Parathyroid adenoma (tissue), 2 donors: ENCODE data around the gene PGM5.

Experiments used
- H2AFZ ChIP-seq: fragments of 300-600 bp; sonication (generic); one replicate; pipeline ENCODE4 v1.7.0; 2017; ENCODE audit warnings: antibody characterized with exemption, mild to moderate bottlenecking
- H3K27ac ChIP-seq: fragments of 300-600 bp; sonication (generic); one replicate; pipeline ENCODE4 v1.7.0; 2017
- H3K27me3 ChIP-seq: fragments of 300-600 bp; sonication (generic); one replicate; pipeline ENCODE4 v1.7.0; 2017; ENCODE audit warnings: low read length; ENCODE audit not compliant: control insufficient read depth, insufficient read depth
- H3K36me3 ChIP-seq: fragments of 300-600 bp; sonication (generic); one replicate; pipeline ENCODE4 v1.7.0; 2017; ENCODE audit warnings: low read length; ENCODE audit not compliant: control insufficient read depth, insufficient read depth
- H3K4me1 ChIP-seq: fragments of 300-600 bp; sonication (generic); one replicate; pipeline ENCODE4 v1.7.0; 2017; ENCODE audit warnings: control low read depth
- H3K4me2 ChIP-seq: fragments of 300-600 bp; sonication (generic); one replicate; pipeline ENCODE4 v1.7.0; 2017; ENCODE audit warnings: low read length
- H3K4me3 ChIP-seq: fragments of 300-600 bp; sonication (generic); one replicate; pipeline ENCODE4 v1.7.0; 2017; ENCODE audit warnings: low read depth, low read length
- H3K79me2 ChIP-seq: fragments of 300-600 bp; sonication (generic); one replicate; pipeline ENCODE4 v1.7.0; 2017; ENCODE audit warnings: control low read depth
- H3K9ac ChIP-seq: fragments of 300-600 bp; sonication (generic); one replicate; pipeline ENCODE4 v1.7.0; 2017; ENCODE audit warnings: mild to moderate bottlenecking
- H3K9me3 ChIP-seq: fragments of 300-600 bp; sonication (generic); one replicate; pipeline ENCODE4 v1.7.0; 2017; ENCODE audit warnings: low read length; ENCODE audit not compliant: control insufficient read depth
- CTCF ChIP-seq: fragments of 300-600 bp; sonication (generic); IDR thresholded peaks from one replicate; pipeline ENCODE4 v1.7.0; 2017; ENCODE audit warnings: antibody characterized with exemption, mild to moderate bottlenecking
- donor health status: primary hyperparathyroidism.

The PGM5 gene

GRCh38 chr9:68541568-68541967 lies 185.2 kb downstream of the PGM5 start:
- H3K4me2 ChIP-seq: no peak overlapping the region
- H3K27ac ChIP-seq: no peak overlapping the region
- H3K27me3 ChIP-seq: no peaks in the 10 kb centered on the region
- no peaks in the 10 kb centered on the region for H3K4me1 ChIP-seq
- H3K9me3 ChIP-seq: no peaks in the 10 kb centered on the region
- H3K36me3 ChIP-seq: no peaks in the 10 kb centered on the region
- H3K79me2 ChIP-seq: no peaks in the 10 kb centered on the region
- H3K9ac ChIP-seq: no peak overlapping the region
- no peak overlapping the region for H3K4me3 ChIP-seq
- no peak overlapping the region for H2AFZ ChIP-seq
- no peak for TF ChIP-seq CTCF

- Histone ChIP-seq H3K79me2 (no peaks in the 10 kb centered on the region), H3K9me3 (no peaks in the 10 kb centered on the region), H3K27me3 (no peaks in the 10 kb centered on the region), H3K4me2 (no peak overlapping the region), H3K4me3 (no peak overlapping the region), H3K4me1 (no peaks in the 10 kb centered on the region), H2AFZ (no peak overlapping the region), H3K9ac (no peak overlapping the region), H3K27ac (no peak overlapping the region), H3K36me3 (no peaks in the 10 kb centered on the region)
- TF ChIP-seq CTCF: no peak
Observed at GRCh38 chr9:68545033-68545705, 188.8 kb downstream of the PGM5 start.

GRCh38 chr9:68546596-68547390 lies 190.4 kb downstream of the PGM5 start:
- no peak overlapping the region for H3K4me2 ChIP-seq
- H3K27ac ChIP-seq: no peak overlapping the region
- no peak overlapping the region for H3K9ac ChIP-seq
- H3K79me2 ChIP-seq: no peaks in the 10 kb centered on the region
- no peaks in the 10 kb centered on the region for H3K9me3 ChIP-seq
- no peaks in the 10 kb centered on the region for H3K4me1 ChIP-seq
- peak overlapping the region; percentile 33 for H2AFZ ChIP-seq
- no peaks in the 10 kb centered on the region for H3K27me3 ChIP-seq
- H3K4me3 ChIP-seq: no peak overlapping the region
- H3K36me3 ChIP-seq: no peaks in the 10 kb centered on the region
- no peak for TF ChIP-seq CTCF

- no peak overlapping the region for H3K4me3 ChIP-seq
- H3K27me3 ChIP-seq: no peaks in the 10 kb centered on the region
- no peak overlapping the region for H2AFZ ChIP-seq
- H3K79me2 ChIP-seq: no peaks in the 10 kb centered on the region
- no peaks in the 10 kb centered on the region for H3K4me1 ChIP-seq
- H3K9ac ChIP-seq: no peak overlapping the region
- H3K4me2 ChIP-seq: no peak overlapping the region
- no peak overlapping the region for H3K27ac ChIP-seq
- TF ChIP-seq CTCF: no peak
- H3K9me3 ChIP-seq: no peaks in the 10 kb centered on the region
- no peaks in the 10 kb centered on the region for H3K36me3 ChIP-seq
Observed at GRCh38 chr9:68547417-68547816, 191.0 kb downstream of the PGM5 start.
